ENCODE results near the gene VASH1.

- TF ChIP-seq CTCF (IDR thresholded peaks at IDR 0.05) (no peak), EZH2phosphoT487 (IDR thresholded peaks at IDR 0.05) (no peak)
Observed at GRCh38 chr14:76759589-76759988, 1.7 kb upstream of the VASH1 start.
